ENCODE measurements around the gene POR. TPM values are rescaled to one million over a fixed set of nuclear protein-coding genes. Genes with fewer than 3 reads are reported as not detected.

The POR gene
- total and polyA plus RNA-seq, 2 of the 13 experiments (the other 11 are each of a cell fraction or from before 2014, with no cell fraction given): 145 to 266 TPM

- TF ChIP-seq NRL (CRISPR knock-in tag; IDR thresholded peaks at IDR 0.05; ENCODE audit: borderline replicate concordance): peak; percentile 14; the same call in 1 of the 2 replicates
- TF ChIP-seq NR2F6 (IDR thresholded peaks at IDR 0.05): no peak
- TF ChIP-seq NR2F6 (CRISPR knock-in tag; IDR thresholded peaks at IDR 0.05): peak; percentile 16; the same call in 1 of the 2 replicates
- TF ChIP-seq THRA (CRISPR knock-in tag; IDR thresholded peaks at IDR 0.05; ENCODE audit: borderline replicate concordance): peak; percentile 65
- peak; percentile 24; the same call in 1 of the 2 replicates for TF ChIP-seq CBX5 (CRISPR knock-in tag; IDR thresholded peaks at IDR 0.05; ENCODE audit: borderline replicate concordance)
- no peak for TF ChIP-seq MEIS1 (CRISPR knock-in tag; IDR thresholded peaks at IDR 0.05; ENCODE audit: borderline replicate concordance)
- no peak for TF ChIP-seq SRSF4 (IDR thresholded peaks at IDR 0.05; ENCODE audit: low read depth, low read length, poor library complexity, severe bottlenecking)
- no peak; the same call in 1 of the 2 replicates for TF ChIP-seq NR2F2 (IDR thresholded peaks at IDR 0.05; ENCODE audit: borderline replicate concordance, low read depth)
- no peak for TF ChIP-seq IKZF1 (IDR thresholded peaks at IDR 0.05)
- no peak for TF ChIP-seq EHMT2 (IDR thresholded peaks at IDR 0.05; ENCODE audit: borderline replicate concordance, low read depth, low read length)
- no peak; the same call in 1 of the 2 replicates for TF ChIP-seq CHD2 (IDR thresholded peaks at IDR 0.05; ENCODE audit: low read depth, low read length)
- no peak for TF ChIP-seq TRIM22 (IDR thresholded peaks at IDR 0.05)
- no peak for TF ChIP-seq BATF2 (CRISPR knock-in tag; IDR thresholded peaks at IDR 0.05)
- TF ChIP-seq RFXANK (CRISPR knock-in tag; IDR thresholded peaks at IDR 0.05): peak; percentile 64; the same call in 1 of the 2 replicates
- no peak for TF ChIP-seq BCLAF1 (IDR thresholded peaks at IDR 0.05)
- TF ChIP-seq ZNF3 (CRISPR knock-in tag; IDR thresholded peaks at IDR 0.05): no peak
- no peak; the same call in 1 of the 2 replicates for TF ChIP-seq MIER2 (CRISPR knock-in tag; IDR thresholded peaks at IDR 0.05)
- TF ChIP-seq ZNF251 (CRISPR knock-in tag; IDR thresholded peaks at IDR 0.05): no peak
- 0 out of 2 replicates have a peak, but pooled peaks have one; percentile 29 for TF ChIP-seq GATAD2A (CRISPR knock-in tag; IDR thresholded peaks at IDR 0.05)
- peak; percentile 86 for TF ChIP-seq CSRNP1 (CRISPR knock-in tag; IDR thresholded peaks at IDR 0.05)
- peak; percentile 41; the same call in 1 of the 2 replicates for TF ChIP-seq DPF2 (CRISPR knock-in tag; IDR thresholded peaks at IDR 0.05; ENCODE audit: borderline replicate concordance, low read depth)
- TF ChIP-seq MXD4 (CRISPR knock-in tag; IDR thresholded peaks at IDR 0.05): peak; percentile 85
- TF ChIP-seq ZSCAN12 (CRISPR knock-in tag; IDR thresholded peaks at IDR 0.05): 0 out of 2 replicates have a peak, but pooled peaks have one; percentile 46
Observed at GRCh38 chr7:75914655-75915415, at the start of gene POR (continued).
